Fibroblast of villous mesenchyme (primary cell): ENCODE results near the gene TPD52L2. TPM values are rescaled to one million over a fixed set of nuclear protein-coding genes. Genes with fewer than 3 reads are reported as not detected.

Experiments
- DNase-seq: peaks from one replicate; pipeline ENCODE4 v3.0.0-alpha.2; 2010; ENCODE audit warnings: low read depth
- H3K4me3 ChIP-seq: 2 replicates; pipeline ENCODE4 v1.5.1; 2011; ENCODE audit warnings: low read depth, mild to moderate bottlenecking, low read length
- total RNA-seq: library from RNA; depleted of rRNA; stranded (reverse); fragments of >200 nt; gene quantifications from 2 replicates; pipeline ENCODE4 v1.2.3, GENCODE V29; 2012
- TF ChIP-seq, protein P1 (sequence below): IDR thresholded peaks from 2 replicates; pipeline ENCODE4 v1.5.1; 2012; ENCODE audit warnings: low read depth, mild to moderate bottlenecking, low read length; ENCODE audit not compliant: insufficient read depth

Gene TPD52L2
- total RNA-seq, 1 donor = 115 TPM

DNA sequence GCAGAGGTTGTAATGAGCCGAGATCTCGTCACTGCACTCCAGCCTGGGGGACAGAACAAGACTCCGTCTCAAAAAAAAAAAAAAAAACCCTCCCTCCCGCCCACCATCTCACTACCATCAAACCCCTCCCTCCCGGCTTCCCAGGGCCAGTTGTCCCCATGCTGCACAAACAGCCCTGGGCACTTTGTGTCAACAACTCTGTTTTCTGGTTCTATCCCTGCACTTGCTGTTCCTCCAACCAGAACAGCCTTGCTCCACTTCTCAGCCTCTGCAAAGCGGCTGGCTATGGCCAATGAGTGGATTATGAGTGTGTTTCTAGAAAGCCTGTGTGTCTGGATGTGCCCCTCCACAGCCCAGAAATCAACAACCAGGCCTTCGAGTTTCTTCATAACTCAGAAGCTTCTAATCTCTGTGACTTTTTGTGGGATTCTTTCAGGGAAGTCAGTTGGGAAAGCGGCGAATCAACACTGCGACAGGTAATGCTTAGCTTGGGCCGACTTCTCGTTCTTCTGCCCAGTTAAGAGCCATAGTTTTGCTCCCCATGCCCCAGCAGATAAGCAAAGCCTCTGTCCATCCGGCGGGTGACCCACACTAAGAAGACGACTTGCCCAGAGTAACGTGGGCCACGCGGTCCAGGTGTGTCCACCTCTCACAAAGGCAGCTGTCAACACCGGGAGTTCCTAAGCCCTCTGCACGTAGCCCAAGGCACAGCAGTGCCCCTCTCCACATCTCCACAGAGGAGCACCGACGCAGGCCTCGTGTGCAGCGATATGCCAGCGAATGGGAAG is 39.5 kb upstream of the TPD52L2 start:
- H3K4me3 ChIP-seq = no peak overlapping the region
- TF ChIP-seq, protein P1, sequence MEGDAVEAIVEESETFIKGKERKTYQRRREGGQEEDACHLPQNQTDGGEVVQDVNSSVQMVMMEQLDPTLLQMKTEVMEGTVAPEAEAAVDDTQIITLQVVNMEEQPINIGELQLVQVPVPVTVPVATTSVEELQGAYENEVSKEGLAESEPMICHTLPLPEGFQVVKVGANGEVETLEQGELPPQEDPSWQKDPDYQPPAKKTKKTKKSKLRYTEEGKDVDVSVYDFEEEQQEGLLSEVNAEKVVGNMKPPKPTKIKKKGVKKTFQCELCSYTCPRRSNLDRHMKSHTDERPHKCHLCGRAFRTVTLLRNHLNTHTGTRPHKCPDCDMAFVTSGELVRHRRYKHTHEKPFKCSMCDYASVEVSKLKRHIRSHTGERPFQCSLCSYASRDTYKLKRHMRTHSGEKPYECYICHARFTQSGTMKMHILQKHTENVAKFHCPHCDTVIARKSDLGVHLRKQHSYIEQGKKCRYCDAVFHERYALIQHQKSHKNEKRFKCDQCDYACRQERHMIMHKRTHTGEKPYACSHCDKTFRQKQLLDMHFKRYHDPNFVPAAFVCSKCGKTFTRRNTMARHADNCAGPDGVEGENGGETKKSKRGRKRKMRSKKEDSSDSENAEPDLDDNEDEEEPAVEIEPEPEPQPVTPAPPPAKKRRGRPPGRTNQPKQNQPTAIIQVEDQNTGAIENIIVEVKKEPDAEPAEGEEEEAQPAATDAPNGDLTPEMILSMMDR = no peak
- DNase-seq = no peak

DNA sequence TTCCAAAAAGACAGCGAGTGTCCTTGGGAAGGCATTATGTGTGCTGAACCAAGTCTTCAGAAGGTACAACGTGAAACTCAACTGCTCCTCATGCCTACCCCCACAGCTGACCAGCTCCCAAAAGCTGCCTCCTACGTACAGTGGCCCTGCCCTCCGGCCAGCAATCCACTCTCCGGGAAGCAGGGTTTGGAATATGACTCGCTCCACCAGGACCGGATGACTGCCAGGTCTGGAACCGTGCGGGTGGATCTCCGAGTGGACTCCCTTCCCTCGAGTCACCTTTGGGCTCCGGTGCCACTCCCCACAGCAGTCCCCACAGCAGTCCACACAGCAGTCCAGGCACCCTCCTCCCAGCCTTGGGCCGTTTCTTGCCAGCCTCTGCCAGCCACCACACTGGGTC is 38.3 kb upstream of the TPD52L2 start:
- TF ChIP-seq, protein P1 = no peak
- DNase-seq = peak; percentile 25
- no peak overlapping the region for H3K4me3 ChIP-seq

DNA sequence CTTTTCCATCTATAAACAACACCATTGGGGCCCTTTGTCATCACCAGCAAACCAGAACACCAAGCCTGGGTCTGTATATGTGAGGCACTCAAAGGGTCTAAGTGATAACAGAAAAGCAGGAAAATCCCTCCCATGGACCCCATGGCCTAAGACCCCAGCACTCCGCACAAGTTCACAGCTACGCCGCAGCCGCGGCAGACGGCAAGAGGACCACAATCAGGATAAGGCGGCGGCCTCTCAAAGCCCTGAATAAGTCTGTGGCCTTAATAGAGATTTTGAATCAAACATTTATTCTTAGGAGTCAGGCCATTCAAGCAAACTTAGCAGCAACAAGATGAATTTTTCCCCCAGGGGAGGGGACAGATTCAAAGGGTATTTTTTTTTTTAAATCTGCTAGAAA is 36.9 kb upstream of the TPD52L2 start:
- TF ChIP-seq, protein P1 = no peak
- DNase-seq = no peak
- no peak overlapping the region for H3K4me3 ChIP-seq

DNA sequence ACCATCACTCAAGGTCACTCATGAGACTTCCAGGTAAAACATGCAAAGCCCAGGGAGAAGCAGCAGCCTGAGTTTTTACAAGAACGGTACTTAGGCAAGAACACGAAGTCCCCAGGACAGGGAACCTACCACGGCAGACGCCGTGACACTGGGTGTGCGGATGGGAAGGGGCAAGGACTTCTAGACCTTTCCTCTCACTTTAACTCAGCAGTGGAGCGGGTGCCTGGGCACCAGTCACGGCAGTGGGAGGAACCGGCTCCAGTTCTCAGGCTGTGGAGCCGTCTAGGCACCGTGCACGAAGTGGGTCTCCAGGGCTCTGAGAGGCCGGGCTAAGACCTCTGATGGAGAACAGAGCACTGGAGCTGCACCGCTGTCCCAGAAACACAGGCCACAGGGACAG is 36.5 kb upstream of the TPD52L2 start:
- no peak for DNase-seq
- H3K4me3 ChIP-seq = peak overlapping the region; percentile 67
- TF ChIP-seq, protein P1 = no peak

DNA sequence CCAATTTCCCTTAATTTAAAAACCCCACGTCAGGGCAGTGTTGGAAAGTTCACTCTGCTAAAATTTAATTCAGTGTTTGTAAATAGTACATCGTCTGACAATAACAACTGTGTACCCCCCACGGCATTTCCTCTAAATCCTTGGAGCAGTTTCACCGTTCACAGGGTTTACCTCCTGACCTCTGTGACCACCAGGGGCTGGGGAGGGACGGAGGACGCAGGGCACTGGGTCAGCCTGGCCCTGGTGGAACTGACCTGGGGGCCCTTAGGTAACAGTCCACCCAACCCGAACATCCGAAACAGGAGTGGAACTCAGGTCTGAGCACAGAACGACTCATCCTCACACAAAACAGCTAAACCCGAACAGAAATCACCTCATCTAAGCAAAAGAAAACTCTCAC is 36.1 kb upstream of the TPD52L2 start:
- peak overlapping the region; percentile 67 for H3K4me3 ChIP-seq
- no peak for DNase-seq
- TF ChIP-seq, protein P1 = no peak

DNA sequence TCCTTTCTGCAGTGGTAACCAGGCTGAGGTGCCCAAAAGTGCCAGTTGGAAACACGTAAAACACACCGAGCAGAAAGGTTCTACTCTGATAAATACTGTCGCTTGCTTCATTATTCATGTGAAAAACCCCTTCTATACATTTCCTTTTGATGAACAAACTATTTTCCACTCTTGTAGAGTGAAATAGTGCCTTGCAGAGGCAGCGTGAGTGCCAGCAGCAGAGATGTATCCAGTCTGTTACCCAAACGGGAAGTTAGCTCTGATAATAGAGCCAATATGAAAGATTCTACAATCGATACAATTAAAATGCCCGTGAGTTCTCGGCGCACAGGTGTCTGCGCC is 35.5 kb upstream of the TPD52L2 start:
- peak overlapping the region; percentile 67 for H3K4me3 ChIP-seq
- TF ChIP-seq, protein P1 = no peak
- DNase-seq = no peak
